KOPT-K1 (cell line): ENCODE data around the gene IFT88.
"Not testable (repeated sequence)": the region's sequence is repeated elsewhere in the genome, so short reads cannot be mapped to it uniquely, and the experiment has no call there.

Experiments
- H3K27ac ChIP-seq: fragments of 200-600 bp; sonication (generic); 2 replicates; pipeline ENCODE4 v1.5.1; 2016; ENCODE audit warnings: antibody characterized with exemption, mild to moderate bottlenecking, low read depth, low read length; ENCODE audit not compliant: poor library complexity, severe bottlenecking
- H3K36me3 ChIP-seq: fragments of 200-600 bp; sonication (generic); 2 replicates; pipeline ENCODE4 v1.5.1; 2017; ENCODE audit warnings: antibody characterized with exemption, mild to moderate bottlenecking, low read length, moderate library complexity; ENCODE audit not compliant: insufficient read depth
- H3K9me3 ChIP-seq: fragments of 200-600 bp; sonication (generic); 2 replicates; pipeline ENCODE4 v1.5.1; 2017; ENCODE audit warnings: antibody characterized with exemption, low read length, mild to moderate bottlenecking; ENCODE audit not compliant: insufficient read depth, poor library complexity, severe bottlenecking

IFT88 gene

DNA sequence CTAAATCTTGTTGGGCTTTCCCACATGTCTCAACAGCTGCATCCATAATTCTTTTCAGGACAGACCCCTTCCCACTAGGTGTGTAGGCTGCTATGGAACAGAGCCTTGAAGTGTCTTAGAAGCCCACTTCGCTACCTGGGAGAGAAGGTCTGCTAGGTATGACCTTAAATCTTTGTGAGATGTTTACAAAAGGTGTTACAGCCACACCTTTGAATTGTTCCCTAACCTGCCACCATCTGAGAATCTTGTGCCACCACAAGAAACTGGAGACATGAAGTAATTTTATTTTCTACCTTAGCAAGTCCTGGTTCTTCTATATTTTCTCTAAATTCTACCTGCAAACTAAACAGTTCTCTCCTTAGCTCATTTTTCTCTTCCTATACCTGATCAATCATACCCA, 69.1 kb downstream of the IFT88 start:
- no peak overlapping the region for H3K27ac ChIP-seq
- no peaks in the 10 kb centered on the region for H3K36me3 ChIP-seq
- H3K9me3 ChIP-seq, result no peaks in the 10 kb centered on the region

DNA sequence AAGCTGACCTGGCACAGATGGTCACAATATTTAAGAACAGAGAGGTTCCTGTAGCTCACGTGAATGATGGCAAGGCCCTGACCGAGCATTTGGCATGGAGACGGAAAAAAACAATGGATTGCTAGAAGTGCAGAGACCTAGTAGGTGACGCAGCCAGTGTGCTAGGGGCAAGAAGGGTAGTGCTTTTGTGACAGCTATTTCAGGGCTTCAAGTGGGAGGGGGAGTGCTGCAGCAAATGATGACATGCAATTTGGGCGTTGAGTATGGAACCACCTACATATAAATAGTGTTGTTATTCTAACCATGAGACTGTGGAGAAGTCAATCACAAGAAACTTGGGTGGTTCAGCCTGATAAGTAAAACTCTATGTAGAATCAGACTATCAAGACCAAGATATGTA, 70.9 kb downstream of the IFT88 start:
- Histone ChIP-seq H3K36me3 (no peaks in the 10 kb centered on the region), H3K27ac (no peak overlapping the region), H3K9me3 (no peaks in the 10 kb centered on the region)

DNA sequence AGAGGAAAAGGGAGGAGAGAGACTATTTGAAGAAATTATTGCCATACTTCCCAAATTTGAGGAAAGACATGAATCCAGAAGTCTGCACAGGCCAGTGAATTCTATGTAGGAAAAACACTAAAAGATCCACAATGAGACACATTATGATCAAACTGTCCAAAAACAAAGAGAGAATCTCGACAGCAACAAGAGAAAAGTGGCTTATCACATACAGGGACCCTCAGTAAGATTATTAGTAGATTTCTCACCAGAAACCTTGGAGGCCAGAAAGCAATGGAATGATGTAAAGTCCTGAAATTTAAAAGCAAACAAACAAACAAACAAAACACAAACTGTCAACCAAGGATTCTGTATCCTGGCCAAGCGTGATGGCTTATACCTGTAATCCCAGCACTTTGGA, 80.8 kb downstream of the IFT88 start:
- no peaks in the 10 kb centered on the region for H3K36me3 ChIP-seq
- H3K27ac ChIP-seq, result no peak overlapping the region
- H3K9me3 ChIP-seq, result no peaks in the 10 kb centered on the region

DNA sequence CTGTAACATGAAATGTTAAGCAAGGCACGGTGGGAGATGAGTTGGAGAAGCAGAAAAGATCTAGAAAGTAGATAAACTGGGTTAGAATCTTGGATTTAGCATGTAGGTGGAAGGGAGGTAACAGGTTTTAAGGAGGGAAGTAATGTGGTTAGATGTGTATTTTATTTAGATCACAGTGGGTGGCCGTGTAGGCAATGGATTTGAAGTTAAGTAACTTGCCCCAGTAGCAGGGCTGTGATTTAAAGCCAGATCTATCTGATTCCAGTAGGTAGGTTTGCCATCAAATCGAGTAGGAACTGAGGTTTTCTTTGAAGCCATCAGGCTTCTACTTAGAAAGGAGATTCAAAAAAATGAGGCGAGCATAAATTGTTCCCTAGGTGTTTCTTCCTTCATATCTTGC, 86.0 kb downstream of the IFT88 start:
- H3K9me3 ChIP-seq, result no peaks in the 10 kb centered on the region
- no peak overlapping the region for H3K27ac ChIP-seq
- H3K36me3 ChIP-seq, result no peaks in the 10 kb centered on the region

DNA sequence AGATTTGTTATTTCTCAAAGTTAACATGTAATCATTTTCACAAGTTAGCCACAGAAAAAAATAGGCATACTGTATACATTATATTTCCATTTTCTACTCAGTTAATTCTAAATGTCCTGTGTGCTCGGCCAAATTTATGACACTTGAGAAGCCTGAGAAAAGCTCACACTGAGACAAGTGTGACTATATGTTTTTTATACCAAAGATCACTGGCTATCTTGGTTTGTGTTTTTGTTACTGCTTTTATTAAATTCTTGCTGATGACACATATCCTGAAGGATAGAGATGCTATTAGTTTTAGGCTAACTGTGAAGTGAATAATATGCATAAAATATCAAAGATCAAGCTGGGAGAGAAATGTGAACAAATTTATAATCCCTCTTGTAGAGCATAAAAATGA, 87.2 kb downstream of the IFT88 start:
- Histone ChIP-seq H3K36me3 (no peaks in the 10 kb centered on the region), H3K9me3 (no peaks in the 10 kb centered on the region), H3K27ac (no peak overlapping the region)

DNA sequence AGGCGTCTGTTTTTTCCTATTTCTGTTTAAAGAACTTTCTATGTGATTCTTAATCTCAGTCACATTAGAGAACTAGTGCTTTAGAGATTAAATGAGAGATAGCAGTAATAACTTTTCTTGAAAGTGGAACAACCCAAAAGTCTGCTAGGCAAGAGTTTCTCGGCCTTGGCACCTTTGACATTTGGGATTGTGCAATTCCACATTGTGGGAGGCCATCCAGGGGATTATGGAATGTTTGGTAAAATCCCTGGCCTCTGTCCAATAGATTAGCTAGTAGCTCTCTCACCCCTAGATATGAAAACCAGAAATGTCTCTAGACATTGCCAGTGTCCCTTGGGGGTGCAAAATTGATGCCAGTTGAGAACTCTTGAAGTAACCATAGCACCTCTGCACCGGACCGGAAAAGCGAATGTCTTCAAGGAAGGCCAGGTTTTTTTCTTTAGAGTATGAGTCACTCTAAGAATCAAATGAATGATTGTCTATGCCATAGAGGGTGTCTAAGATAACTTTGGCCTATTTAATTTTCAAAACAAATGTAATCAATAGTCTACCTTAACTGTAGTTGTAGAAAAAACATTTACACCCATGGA, 91.6 kb downstream of the IFT88 start:
- Histone ChIP-seq H3K36me3 (no peaks in the 10 kb centered on the region), H3K9me3 (no peaks in the 10 kb centered on the region)

DNA sequence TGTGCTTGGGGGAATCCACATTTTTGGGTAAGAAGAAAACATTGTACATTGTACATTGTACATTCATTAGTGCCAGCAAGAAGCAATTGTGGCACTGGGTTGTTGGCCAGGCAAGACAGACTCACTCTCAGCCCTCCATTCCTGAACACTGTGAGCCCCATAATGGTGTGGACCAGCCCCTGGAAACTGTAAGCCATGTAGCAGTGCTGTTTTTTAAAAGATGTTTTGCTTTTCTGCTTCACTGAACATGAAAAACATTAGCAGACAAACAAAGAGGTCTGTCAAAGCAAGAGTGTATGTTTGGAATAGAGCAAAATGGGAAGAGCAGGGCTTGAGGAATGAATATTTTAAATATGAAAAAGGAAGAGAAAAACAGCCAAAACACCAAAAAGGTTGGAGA, 97.4 kb downstream of the IFT88 start:
- no peaks in the 10 kb centered on the region for H3K9me3 ChIP-seq
- H3K27ac ChIP-seq, result no peak overlapping the region
- no peaks in the 10 kb centered on the region for H3K36me3 ChIP-seq

More for the DNA sequence above, 91.6 kb downstream of the IFT88 start:
- no peak overlapping the region for H3K27ac ChIP-seq

DNA sequence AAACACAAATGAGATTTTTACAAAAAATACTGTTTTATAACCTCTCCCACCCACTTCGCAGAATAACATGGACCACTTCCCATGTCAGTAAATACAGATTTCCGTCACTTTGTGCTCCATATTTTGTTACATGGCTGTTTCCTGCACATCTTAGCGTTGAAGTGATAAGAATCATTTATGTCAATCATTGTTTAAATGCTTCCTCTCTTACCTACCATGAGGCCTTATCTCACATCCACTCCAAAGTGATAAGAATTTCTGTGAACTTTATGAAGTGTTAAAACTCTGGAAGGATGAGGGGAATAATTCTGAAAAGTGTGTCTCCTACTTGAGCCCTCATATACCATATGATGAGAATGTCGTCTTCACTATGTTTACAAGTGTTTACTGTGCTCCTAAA, 100.0 kb downstream of the IFT88 start:
- Histone ChIP-seq H3K9me3 (no peaks in the 10 kb centered on the region), H3K36me3 (no peaks in the 10 kb centered on the region)

DNA sequence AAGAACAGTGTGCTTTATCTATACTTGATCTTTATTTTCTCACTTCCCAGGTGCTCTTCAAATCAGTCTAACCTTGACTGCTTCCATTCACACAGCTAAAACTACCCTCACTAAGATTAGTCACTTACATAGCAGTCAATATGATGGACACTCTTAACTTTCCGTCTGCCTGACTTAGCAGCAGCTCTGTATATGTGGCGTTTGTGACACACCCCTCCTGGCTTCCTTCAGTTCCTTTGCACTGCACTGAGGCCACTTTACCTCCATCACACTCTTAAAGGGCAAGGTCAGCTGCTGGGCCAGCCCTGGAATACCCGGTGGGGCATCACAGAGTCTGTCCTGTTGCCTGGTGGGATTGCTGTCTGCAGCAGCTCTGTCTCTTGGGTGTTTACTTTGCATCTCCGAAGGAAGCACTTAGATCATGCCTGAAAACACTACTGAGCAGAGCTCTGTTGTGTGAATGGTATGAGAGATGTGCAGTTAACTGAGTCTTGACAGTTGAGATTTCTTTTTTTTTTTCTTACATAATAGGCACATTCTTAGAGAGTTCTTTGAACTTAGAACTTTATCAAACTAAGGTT, 101.0 kb downstream of the IFT88 start:
- Histone ChIP-seq H3K27ac (no peak overlapping the region), H3K9me3 (no peaks in the 10 kb centered on the region), H3K36me3 (no peaks in the 10 kb centered on the region)

More for the DNA sequence above, 100.0 kb downstream of the IFT88 start:
- no peak overlapping the region for H3K27ac ChIP-seq

DNA sequence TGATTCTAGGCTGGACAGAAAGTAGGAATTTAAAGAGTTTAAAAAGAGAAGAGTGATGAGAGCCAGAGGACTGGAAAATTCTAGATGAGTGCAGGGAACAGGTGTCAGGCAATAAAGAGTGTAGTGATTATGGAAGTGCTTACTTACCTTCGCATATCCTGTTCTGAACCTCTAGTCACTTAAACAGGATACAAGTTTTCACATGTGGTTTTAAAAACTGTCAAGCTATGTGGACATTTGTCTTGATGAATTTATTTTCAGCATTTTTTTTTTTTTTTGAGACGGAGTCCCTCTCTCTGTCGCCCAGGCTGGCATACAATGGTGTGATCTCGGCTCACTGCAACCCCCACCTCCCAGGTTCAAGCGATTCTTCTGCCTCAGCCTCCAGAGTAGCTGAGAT, 102.2 kb downstream of the IFT88 start:
- Histone ChIP-seq H3K9me3 (no peaks in the 10 kb centered on the region), H3K27ac (no peak overlapping the region), H3K36me3 (no peaks in the 10 kb centered on the region)

DNA sequence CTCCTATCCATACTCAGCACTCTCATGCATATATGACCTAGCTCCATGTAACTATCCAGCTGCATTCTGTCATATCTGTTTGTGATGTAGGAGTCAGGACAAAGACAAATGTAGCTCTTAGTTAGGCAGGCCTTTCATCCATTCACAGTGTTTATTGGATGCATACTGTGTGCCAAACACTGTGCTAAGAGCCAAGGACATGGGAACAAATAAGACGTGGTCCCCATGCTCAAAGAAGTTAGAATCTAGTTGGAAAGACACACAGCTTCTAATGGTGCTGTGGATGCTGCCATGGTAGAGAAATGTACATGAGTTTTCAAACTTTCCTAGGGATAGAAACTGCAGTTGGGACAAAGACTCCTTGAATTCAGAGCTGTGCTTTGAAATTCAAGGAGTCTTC, 104.8 kb downstream of the IFT88 start:
- Histone ChIP-seq H3K36me3 (no peaks in the 10 kb centered on the region), H3K27ac (no peak overlapping the region), H3K9me3 (no peaks in the 10 kb centered on the region)

DNA sequence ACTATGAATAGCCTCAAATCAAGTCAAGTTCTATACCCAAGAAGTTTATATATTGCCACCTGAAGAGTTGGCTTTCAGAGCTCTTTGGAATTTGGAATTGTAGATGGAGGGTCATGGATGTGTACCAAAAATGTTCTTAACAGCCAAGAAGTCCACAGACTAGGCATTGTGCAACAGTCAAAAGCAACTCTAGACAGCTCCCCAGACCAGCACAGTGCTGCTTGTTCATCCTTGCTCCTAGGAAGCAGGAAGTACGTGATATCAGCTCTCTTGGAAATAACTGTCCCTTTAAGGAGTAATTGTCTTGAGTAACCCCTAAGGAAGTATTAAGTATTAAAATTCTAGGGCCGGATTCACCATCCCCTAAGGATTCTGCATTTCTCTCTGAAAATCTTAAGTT, 105.8 kb downstream of the IFT88 start:
- Histone ChIP-seq H3K9me3 (no peaks in the 10 kb centered on the region), H3K27ac (no peak overlapping the region), H3K36me3 (no peaks in the 10 kb centered on the region)

DNA sequence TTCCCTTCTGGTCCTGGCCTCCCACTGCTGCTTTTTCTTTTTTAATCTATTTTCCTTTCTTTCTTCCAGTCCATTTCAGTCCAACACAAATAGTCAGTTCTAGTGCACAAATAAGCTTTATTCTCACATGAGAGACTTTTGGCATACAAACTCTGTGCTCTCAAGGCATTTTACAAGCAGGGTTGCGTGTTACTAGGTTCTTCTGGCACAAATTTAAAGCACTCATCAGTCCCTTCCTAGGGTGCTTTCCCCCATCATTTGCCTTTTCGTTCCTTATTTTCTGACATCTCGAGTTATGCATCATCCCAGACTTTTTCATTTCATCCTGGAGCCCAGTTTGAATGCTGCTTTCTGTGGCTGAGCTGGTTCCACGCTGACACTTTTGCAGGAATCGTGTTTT, 106.8 kb downstream of the IFT88 start:
- Histone ChIP-seq H3K36me3 (no peaks in the 10 kb centered on the region), H3K27ac (no peak overlapping the region), H3K9me3 (no peaks in the 10 kb centered on the region)

DNA sequence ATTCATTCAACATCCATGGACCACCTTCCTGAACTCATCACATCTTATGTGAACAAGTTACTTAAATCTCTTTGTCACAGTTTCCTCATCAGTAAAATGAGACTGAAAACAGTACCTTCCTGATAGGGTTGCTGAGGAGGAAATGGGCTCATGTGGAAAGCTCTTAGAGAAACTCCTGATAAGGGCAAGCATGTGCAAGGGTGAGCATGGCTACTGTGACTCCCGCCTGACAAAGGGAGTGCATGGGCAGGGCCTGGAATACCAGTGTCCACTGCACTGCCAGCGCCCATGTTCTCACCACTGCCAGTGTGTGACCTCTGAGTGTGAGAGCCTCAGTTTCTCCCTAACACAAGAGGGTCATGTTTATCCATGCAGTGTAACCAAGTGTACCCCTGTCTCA, 109.3 kb downstream of the IFT88 start:
- no peaks in the 10 kb centered on the region for H3K9me3 ChIP-seq
- no peaks in the 10 kb centered on the region for H3K36me3 ChIP-seq
- H3K27ac ChIP-seq, result no peak overlapping the region

DNA sequence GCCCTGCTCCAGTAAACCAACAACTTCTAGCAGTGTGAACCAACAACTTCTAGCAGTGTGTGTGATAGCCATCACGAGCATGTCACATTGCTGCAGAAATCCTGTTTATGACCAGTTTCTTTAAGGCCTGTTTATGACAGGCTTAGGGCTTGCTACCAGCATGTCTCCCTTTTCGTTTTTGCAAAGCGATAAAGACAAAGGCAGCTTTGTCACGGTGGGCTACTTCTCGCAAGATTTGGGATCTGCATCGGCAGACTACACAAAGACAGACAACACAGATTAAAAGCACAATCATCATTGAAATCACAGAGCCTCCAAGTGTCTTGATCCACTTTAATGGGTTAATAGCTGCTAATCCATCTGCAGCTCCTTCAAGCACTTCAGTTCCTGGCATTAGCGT, 111.6 kb downstream of the IFT88 start:
- H3K9me3 ChIP-seq, H3K36me3 ChIP-seq, H3K27ac ChIP-seq: not testable (repeated sequence)

DNA sequence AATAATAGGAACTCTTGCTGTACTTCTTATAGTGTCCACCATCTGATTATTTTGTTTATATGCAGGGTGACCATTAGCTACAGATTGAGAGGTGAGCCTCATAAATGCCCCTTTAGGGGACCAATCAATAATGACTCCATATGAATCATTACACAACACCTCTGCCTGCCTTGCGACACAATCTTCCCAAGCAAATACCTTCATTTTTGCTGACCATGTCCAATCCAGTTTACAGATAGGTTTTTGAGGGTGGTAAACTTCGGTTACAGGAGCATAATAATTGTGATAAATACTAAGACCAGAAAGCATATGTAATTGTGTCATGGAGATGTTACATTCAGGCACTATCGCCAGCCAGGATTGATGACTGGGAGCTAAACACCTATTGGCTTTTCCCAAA, 112.9 kb downstream of the IFT88 start:
- Histone ChIP-seq H3K27ac (no peak overlapping the region), H3K9me3 (no peaks in the 10 kb centered on the region), H3K36me3 (no peaks in the 10 kb centered on the region)
